ENCODE measurements around the gene GTF3C5. TPM values are rescaled to one million over a fixed set of nuclear protein-coding genes. Genes with fewer than 3 reads are reported as not detected.

Gene GTF3C5
- total RNA-seq, 1 donor from 2014 or later: 77.9 TPM

DNA sequence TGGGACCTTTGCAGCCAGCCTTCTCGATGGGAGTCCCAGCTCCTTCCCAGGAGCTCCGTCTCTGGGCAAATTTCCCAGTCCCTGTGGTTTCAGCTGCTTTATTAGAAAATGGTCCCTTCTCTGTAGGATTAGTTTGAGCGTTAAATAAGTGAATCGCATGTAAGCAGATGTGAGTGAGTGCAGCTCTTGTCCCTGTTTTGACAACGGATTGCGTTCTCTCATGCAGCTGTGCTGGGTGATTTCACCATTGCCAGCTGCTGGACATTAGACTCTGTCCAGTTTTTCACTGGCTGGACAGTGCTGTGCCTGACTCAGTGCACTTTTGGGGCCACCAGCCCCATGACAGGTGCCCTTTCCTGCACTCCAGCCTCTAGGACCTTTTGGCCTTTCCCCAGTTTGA, 19.3 kb downstream of the GTF3C5 start:
- Histone ChIP-seq H2AFZ (replicated peaks) (no peak overlapping the region), H3K9ac (no peak overlapping the region), H3F3A (ENCODE audit: low read depth) (no peaks in the 10 kb centered on the region), H3K27me3 (no peaks in the 10 kb centered on the region), H3K9me3 (ENCODE audit: low read depth) (no peaks in the 10 kb centered on the region), H3K79me2 (ENCODE audit: low read depth) (no peaks in the 10 kb centered on the region), H3K4me2 (no peak overlapping the region), H3K27ac (no peak overlapping the region), H4K20me1 (ENCODE audit: low read depth) (peaks cover 9% of the 10 kb centered on the region), H3K4me3 (no peak overlapping the region), H3K4me1 (no peaks in the 10 kb centered on the region), H3K36me3 (no peaks in the 10 kb centered on the region)
- Mint-ChIP-seq H3K9me3 (no peaks in the 10 kb centered on the region), H3K4me3 (no peak overlapping the region), H3K27ac (no peak overlapping the region), H3K36me3 (peaks cover 21% of the 10 kb centered on the region), H3K4me1 (no peaks in the 10 kb centered on the region), H3K27me3 (ENCODE audit: insufficient read depth, low read depth) (peaks cover 3% of the 10 kb centered on the region)
- no peak for TF ChIP-seq EZH2phosphoT487 (IDR thresholded peaks at IDR 0.05)
- TF ChIP-seq, protein P1, sequence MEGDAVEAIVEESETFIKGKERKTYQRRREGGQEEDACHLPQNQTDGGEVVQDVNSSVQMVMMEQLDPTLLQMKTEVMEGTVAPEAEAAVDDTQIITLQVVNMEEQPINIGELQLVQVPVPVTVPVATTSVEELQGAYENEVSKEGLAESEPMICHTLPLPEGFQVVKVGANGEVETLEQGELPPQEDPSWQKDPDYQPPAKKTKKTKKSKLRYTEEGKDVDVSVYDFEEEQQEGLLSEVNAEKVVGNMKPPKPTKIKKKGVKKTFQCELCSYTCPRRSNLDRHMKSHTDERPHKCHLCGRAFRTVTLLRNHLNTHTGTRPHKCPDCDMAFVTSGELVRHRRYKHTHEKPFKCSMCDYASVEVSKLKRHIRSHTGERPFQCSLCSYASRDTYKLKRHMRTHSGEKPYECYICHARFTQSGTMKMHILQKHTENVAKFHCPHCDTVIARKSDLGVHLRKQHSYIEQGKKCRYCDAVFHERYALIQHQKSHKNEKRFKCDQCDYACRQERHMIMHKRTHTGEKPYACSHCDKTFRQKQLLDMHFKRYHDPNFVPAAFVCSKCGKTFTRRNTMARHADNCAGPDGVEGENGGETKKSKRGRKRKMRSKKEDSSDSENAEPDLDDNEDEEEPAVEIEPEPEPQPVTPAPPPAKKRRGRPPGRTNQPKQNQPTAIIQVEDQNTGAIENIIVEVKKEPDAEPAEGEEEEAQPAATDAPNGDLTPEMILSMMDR (IDR thresholded peaks at IDR 0.05): no peak
- no peak for TF ChIP-seq EZH2 (IDR thresholded peaks at IDR 0.05)
- no peak for DNase-seq (ENCODE audit: low spot score)

DNA sequence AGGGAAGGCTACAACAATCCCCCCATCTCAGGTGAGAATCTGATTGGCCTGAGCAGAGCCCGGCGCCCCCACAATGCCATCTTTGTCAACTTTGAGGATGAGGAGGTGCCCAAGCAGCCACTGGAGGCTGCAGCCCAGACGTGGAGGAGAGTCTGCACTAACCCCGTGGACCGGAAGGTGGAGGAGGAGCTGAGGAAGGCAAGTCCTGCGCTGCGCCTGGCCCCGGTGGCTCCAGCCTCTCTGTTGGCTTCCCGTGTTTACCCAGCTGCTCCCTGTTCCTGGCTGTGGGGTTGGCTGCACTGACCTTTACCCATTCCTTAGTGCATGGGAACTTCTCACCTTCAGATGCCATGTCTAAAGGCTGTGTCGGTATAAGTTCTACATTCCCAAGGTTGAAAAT, 20.0 kb downstream of the GTF3C5 start:
- H3K27ac Mint-ChIP-seq: no peak overlapping the region
- H3K36me3 Mint-ChIP-seq: peaks cover 21% of the 10 kb centered on the region

DNA sequence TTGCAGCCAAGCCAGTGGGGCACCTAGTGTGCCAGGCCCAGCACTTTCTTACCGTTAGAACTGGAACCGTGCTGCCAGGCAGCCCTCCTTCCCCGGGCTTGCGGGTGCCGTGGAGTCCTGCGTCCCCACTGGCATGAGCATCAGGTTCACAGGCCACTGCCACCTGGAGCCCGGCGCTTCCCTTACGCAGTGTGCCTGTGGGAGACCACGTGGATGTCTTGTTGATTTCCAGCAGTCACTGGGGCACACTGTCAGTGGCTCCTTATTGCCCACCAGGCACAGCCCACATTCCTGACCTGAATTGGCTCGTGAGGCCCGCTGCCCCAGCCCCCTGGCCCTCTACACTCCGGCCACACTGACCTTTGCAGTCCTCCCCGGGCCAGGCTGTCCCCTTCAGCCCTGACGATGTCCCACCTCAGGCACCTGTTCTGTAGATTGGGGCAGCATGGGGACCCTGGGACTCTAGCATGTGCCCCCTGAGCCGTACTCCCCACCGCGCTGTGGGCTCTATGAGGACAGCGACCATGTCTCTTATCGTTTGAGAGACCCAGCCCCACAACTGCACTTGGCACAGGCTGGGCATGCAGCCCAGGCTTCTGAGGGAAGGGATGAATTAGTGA, 20.6 kb downstream of the GTF3C5 start:
- Histone ChIP-seq H3K9me3 (ENCODE audit: low read depth) (no peaks in the 10 kb centered on the region), H3K27me3 (no peaks in the 10 kb centered on the region), H4K20me1 (ENCODE audit: low read depth) (peaks cover 9% of the 10 kb centered on the region), H3K36me3 (no peaks in the 10 kb centered on the region), H3F3A (ENCODE audit: low read depth) (no peaks in the 10 kb centered on the region), H3K4me3 (no peak overlapping the region), H3K79me2 (ENCODE audit: low read depth) (no peaks in the 10 kb centered on the region), H3K27ac (no peak overlapping the region), H3K4me2 (no peak overlapping the region), H3K4me1 (no peaks in the 10 kb centered on the region), H2AFZ (replicated peaks) (no peak overlapping the region), H3K9ac (no peak overlapping the region)
- Mint-ChIP-seq H3K9me3 (no peaks in the 10 kb centered on the region), H3K27ac (no peak overlapping the region), H3K4me1 (no peaks in the 10 kb centered on the region), H3K4me3 (no peak overlapping the region), H3K36me3 (peaks cover 21% of the 10 kb centered on the region), H3K27me3 (ENCODE audit: insufficient read depth, low read depth) (no peaks in the 10 kb centered on the region)
- TF ChIP-seq EZH2phosphoT487 (IDR thresholded peaks at IDR 0.05): no peak
- no peak for TF ChIP-seq EZH2 (IDR thresholded peaks at IDR 0.05)
- TF ChIP-seq, protein P1 (IDR thresholded peaks at IDR 0.05): no peak
- DNase-seq (ENCODE audit: low spot score): no peak

More for the DNA sequence above, 20.0 kb downstream of the GTF3C5 start:
- Histone ChIP-seq H3K9me3 (ENCODE audit: low read depth) (no peaks in the 10 kb centered on the region), H3K79me2 (ENCODE audit: low read depth) (no peaks in the 10 kb centered on the region), H3F3A (ENCODE audit: low read depth) (no peaks in the 10 kb centered on the region), H4K20me1 (ENCODE audit: low read depth) (peaks cover 9% of the 10 kb centered on the region), H3K36me3 (no peaks in the 10 kb centered on the region), H3K27ac (no peak overlapping the region), H2AFZ (replicated peaks) (no peak overlapping the region), H3K4me3 (no peak overlapping the region), H3K4me1 (no peaks in the 10 kb centered on the region), H3K9ac (no peak overlapping the region), H3K27me3 (no peaks in the 10 kb centered on the region), H3K4me2 (no peak overlapping the region)
- TF ChIP-seq EZH2 (IDR thresholded peaks at IDR 0.05) (no peak), EZH2phosphoT487 (IDR thresholded peaks at IDR 0.05) (no peak)
- TF ChIP-seq, protein P1 (IDR thresholded peaks at IDR 0.05): no peak
- no peak overlapping the region for H3K4me3 Mint-ChIP-seq
- H3K9me3 Mint-ChIP-seq: no peaks in the 10 kb centered on the region
- DNase-seq (ENCODE audit: low spot score): no peak
- no peaks in the 10 kb centered on the region for H3K4me1 Mint-ChIP-seq
- no peaks in the 10 kb centered on the region for H3K27me3 Mint-ChIP-seq (ENCODE audit: insufficient read depth, low read depth)
